ENCODE data around the gene EBLN2.

The EBLN2 gene

GRCh38 chr3:73073091-73073707 is 11.7 kb downstream of the EBLN2 start:
- no peaks in the 10 kb centered on the region for H3K36me3 Mint-ChIP-seq
- H3K27me3 Mint-ChIP-seq = no peaks in the 10 kb centered on the region
- no peak overlapping the region for H3K27ac Mint-ChIP-seq
- H3K4me3 Mint-ChIP-seq = no peak overlapping the region
- no peak for ATAC-seq
- no peaks in the 10 kb centered on the region for H3K4me1 Mint-ChIP-seq
- no peaks in the 10 kb centered on the region for H3K9me3 Mint-ChIP-seq

DNA sequence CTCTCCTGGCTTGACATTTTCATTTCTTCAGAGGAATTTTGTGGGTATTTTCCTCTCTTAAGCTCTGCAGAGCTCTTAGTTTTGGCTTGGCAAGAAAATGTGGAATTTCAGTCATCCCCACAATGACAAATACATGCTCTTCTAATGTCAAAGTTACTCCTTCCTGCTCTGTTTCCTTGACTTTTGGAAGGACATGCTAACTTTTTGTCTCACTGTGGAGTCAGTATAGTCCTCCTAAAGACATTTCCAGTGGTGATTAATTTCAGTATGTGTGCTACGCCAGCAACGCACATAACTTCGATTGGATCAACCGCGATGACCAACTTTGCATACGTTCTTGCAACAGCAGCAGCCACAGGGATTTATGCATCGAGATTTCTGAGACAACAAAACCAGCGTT is 13.3 kb downstream of the EBLN2 start:
- H3K36me3 Mint-ChIP-seq = no peaks in the 10 kb centered on the region

GRCh38 chr3:73080216-73080966 is 18.9 kb downstream of the EBLN2 start:
- Mint-ChIP-seq H3K27ac (no peak overlapping the region), H3K27me3 (no peaks in the 10 kb centered on the region), H3K4me3 (no peak overlapping the region), H3K9me3 (no peaks in the 10 kb centered on the region), H3K36me3 (no peaks in the 10 kb centered on the region), H3K4me1 (no peaks in the 10 kb centered on the region)
- ATAC-seq = no peak

More for the DNA sequence above, 13.3 kb downstream of the EBLN2 start:
- Mint-ChIP-seq H3K4me3 (no peak overlapping the region), H3K4me1 (no peaks in the 10 kb centered on the region), H3K27ac (no peak overlapping the region), H3K27me3 (no peaks in the 10 kb centered on the region), H3K9me3 (no peaks in the 10 kb centered on the region)
- ATAC-seq = no peak

DNA sequence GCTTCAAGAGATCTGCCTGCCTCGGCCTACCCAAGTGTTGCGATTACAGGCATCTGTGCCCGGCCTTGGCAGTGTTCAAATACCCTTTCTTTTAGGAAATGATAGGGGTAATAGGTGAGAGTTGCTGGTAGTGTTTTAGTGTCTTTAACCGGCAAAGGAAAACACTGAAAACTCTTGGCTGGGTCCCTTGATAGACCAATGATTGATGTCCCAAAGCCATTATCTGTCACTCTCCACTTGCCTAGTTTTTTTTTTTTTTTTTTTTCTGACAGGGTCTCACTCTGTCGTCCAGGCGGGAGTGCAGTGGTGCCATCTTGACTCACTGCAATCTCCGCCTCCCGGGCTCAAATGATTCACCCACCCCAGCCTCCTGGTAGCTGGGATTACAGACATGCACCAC is 19.7 kb downstream of the EBLN2 start:
- H3K4me1 Mint-ChIP-seq = peaks cover 3% of the 10 kb centered on the region
- no peak for ATAC-seq
- no peaks in the 10 kb centered on the region for H3K36me3 Mint-ChIP-seq
- no peak overlapping the region for H3K4me3 Mint-ChIP-seq
- H3K9me3 Mint-ChIP-seq = no peaks in the 10 kb centered on the region
- no peak overlapping the region for H3K27ac Mint-ChIP-seq
- no peaks in the 10 kb centered on the region for H3K27me3 Mint-ChIP-seq

GRCh38 chr3:73084170-73084569 is 22.7 kb downstream of the EBLN2 start:
- Mint-ChIP-seq H3K27me3 (no peaks in the 10 kb centered on the region), H3K4me1 (peaks cover 6% of the 10 kb centered on the region), H3K27ac (no peak overlapping the region), H3K36me3 (no peaks in the 10 kb centered on the region), H3K4me3 (no peak overlapping the region), H3K9me3 (no peaks in the 10 kb centered on the region)
- ATAC-seq = no peak

DNA sequence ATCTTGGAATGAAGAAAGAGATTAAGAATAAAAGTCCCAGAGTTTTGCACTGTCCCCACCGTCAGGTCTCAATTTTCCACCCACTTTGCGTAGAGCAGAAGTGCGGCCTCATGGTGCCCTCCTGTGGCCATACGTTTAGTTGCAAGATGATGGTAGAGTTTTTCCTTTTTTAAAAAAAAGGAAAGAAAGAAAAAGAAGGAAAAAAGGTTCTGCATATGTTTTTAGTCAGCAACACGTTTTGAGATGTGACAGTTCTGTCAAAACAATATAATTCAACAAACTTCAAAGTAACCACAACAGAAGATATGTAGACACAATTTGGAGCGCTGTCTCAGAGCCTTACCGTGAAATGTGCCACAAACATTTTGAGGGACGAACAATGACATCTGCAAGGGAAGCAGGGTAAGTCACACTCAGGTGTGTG is 24.6 kb downstream of the EBLN2 start:
- Mint-ChIP-seq H3K4me3 (no peak overlapping the region), H3K27ac (no peak overlapping the region), H3K9me3 (no peaks in the 10 kb centered on the region), H3K4me1 (peaks cover 6% of the 10 kb centered on the region), H3K36me3 (no peaks in the 10 kb centered on the region), H3K27me3 (no peaks in the 10 kb centered on the region)
- ATAC-seq = no peak

DNA sequence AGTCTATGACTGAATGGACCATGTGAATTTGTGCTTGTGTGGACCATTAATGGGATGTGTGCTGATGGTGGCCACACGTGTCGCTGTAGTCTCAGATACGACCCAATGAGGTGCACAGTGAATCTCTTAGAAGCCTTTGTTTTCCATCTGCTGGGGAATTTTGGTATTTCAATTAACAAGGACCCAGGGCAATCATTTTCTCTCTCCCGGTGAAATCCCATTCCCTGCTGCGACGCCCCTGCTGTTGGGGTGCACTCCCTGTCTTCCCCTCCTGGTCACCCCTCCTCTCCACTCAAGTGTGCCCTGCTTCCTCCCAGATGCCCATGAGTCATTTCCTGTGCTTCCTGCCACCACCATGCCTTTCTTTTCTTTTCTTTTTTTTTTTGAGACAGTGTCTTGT is 32.7 kb downstream of the EBLN2 start:
- Mint-ChIP-seq H3K27ac (no peak overlapping the region), H3K4me1 (peaks cover 7% of the 10 kb centered on the region), H3K9me3 (no peaks in the 10 kb centered on the region), H3K4me3 (peak overlapping the region; percentile 0), H3K36me3 (no peaks in the 10 kb centered on the region), H3K27me3 (peaks cover 30% of the 10 kb centered on the region)
- ATAC-seq = no peak

- ATAC-seq = no peak
- peaks cover 7% of the 10 kb centered on the region for H3K4me1 Mint-ChIP-seq
Measured at GRCh38 chr3:73094951-73095350, 33.5 kb downstream of the EBLN2 start.

GRCh38 chr3:73096169-73096568 is 34.7 kb downstream of the EBLN2 start:
- Mint-ChIP-seq H3K27me3 (peaks cover 30% of the 10 kb centered on the region), H3K4me1 (peaks cover 7% of the 10 kb centered on the region)

More at GRCh38 chr3:73094951-73095350, 33.5 kb downstream of the EBLN2 start:
- Mint-ChIP-seq H3K4me3 (no peak overlapping the region), H3K27me3 (peaks cover 30% of the 10 kb centered on the region), H3K9me3 (no peaks in the 10 kb centered on the region), H3K27ac (no peak overlapping the region), H3K36me3 (no peaks in the 10 kb centered on the region)

GRCh38 chr3:73098026-73098425 is 36.6 kb downstream of the EBLN2 start:
- Mint-ChIP-seq H3K4me3 (no peak overlapping the region), H3K36me3 (no peaks in the 10 kb centered on the region), H3K4me1 (peaks cover 7% of the 10 kb centered on the region), H3K27ac (no peak overlapping the region), H3K27me3 (peaks cover 30% of the 10 kb centered on the region), H3K9me3 (no peaks in the 10 kb centered on the region)
- ATAC-seq = no peak

More at GRCh38 chr3:73096169-73096568, 34.7 kb downstream of the EBLN2 start:
- H3K4me3 Mint-ChIP-seq = no peak overlapping the region
- H3K27ac Mint-ChIP-seq = no peak overlapping the region
- H3K36me3 Mint-ChIP-seq = no peaks in the 10 kb centered on the region
- ATAC-seq = no peak
- H3K9me3 Mint-ChIP-seq = no peaks in the 10 kb centered on the region

DNA sequence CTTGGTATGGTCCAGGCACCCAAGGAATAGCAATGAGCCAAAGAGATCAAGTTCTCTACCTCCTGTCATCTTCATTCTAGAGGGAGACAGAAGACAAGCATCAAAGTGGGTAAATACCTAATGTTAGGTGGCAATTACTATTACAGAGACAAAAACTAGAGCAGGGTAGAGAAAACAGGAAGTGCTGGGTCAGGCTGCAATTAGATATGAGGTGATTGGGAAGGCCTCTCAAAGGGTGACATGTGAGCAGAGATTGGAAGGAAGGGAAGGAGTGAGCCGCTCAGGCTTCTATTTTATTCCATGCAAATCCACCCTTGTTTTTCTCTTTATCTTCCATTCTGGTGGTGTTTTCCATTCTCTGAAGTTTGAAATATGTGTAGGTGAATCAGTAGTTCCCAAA is 37.4 kb downstream of the EBLN2 start:
- H3K4me1 Mint-ChIP-seq = peaks cover 7% of the 10 kb centered on the region

DNA sequence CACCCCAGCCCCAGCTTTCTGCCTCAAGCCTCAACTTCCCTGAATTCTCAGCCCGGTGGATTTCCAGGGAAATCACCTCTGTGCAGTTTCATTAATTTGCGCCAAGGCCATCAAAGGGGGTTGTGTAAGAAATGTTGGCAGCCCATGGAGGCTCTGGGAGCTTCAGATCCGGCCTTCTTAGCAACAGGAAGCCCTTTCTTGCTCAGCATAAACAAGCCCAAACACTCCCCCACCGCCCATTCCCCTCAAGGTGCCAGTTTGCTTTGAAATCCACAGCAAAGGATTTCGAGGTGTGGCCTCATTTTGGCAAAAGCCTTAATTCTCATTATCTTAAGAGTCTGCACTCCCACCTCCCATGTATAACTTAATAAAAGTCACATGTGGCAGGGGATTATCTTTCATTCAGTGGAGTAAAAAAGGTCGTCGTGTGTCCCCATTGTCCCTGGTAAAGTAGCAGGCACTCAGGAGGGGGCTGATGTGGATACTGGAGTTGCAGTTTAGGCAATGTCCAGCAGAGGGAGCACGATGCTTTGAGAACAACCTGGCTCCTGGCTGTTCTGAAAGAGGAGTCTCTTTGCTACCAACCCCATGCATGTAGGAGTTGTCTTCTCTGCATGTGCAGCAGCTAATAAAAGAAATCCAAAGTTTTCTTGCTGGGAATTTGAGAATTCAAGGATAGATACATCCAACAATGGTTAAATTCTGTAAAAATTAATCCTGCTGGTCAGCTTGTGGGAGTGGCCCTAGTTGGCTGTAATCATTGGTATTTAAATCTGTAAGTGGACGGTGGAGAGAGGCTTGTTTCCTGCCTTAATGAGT is 39.5 kb downstream of the EBLN2 start:
- ATAC-seq = peak; percentile 69
- H3K9me3 Mint-ChIP-seq = no peaks in the 10 kb centered on the region
- peaks cover 27% of the 10 kb centered on the region for H3K27me3 Mint-ChIP-seq
- no peak overlapping the region for H3K27ac Mint-ChIP-seq
- no peaks in the 10 kb centered on the region for H3K36me3 Mint-ChIP-seq
- H3K4me3 Mint-ChIP-seq = no peak overlapping the region
- no peaks in the 10 kb centered on the region for H3K4me1 Mint-ChIP-seq

More for the DNA sequence above, 37.4 kb downstream of the EBLN2 start:
- no peaks in the 10 kb centered on the region for H3K9me3 Mint-ChIP-seq
- no peak for ATAC-seq
- no peaks in the 10 kb centered on the region for H3K36me3 Mint-ChIP-seq
- H3K4me3 Mint-ChIP-seq = no peak overlapping the region
- H3K27ac Mint-ChIP-seq = no peak overlapping the region
- peaks cover 33% of the 10 kb centered on the region for H3K27me3 Mint-ChIP-seq

DNA sequence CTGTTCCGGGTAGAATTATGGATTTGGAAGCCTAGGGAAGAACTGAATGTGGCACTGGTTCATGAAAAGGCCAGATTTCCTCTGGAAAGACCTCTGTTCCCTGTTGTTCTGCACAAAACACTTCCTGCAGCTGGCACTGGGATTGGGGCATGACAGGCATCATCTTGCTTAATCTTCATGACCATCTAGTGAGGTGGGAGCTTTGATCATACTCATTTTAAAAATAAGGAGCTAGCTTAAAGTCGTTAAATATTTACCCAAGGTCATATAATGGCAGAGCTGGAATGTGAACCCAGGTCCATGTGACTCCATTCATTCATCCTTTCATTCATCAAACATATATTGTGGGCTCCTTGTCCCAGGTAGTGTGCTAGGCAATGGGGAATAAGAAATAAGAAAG is 40.4 kb downstream of the EBLN2 start:
- Mint-ChIP-seq H3K36me3 (no peaks in the 10 kb centered on the region), H3K4me3 (no peak overlapping the region), H3K27me3 (peaks cover 18% of the 10 kb centered on the region), H3K9me3 (no peaks in the 10 kb centered on the region), H3K27ac (no peak overlapping the region), H3K4me1 (no peaks in the 10 kb centered on the region)
- ATAC-seq = no peak

- Mint-ChIP-seq H3K36me3 (no peaks in the 10 kb centered on the region), H3K9me3 (no peaks in the 10 kb centered on the region), H3K4me1 (no peaks in the 10 kb centered on the region), H3K4me3 (no peak overlapping the region), H3K27me3 (peaks cover 30% of the 10 kb centered on the region), H3K27ac (no peak overlapping the region)
- no peak for ATAC-seq
Measured at GRCh38 chr3:73107215-73107614, 45.8 kb downstream of the EBLN2 start.

GRCh38 chr3:73107676-73108187 is 46.3 kb downstream of the EBLN2 start:
- ATAC-seq = no peak
- H3K9me3 Mint-ChIP-seq = no peaks in the 10 kb centered on the region
- H3K4me1 Mint-ChIP-seq = no peaks in the 10 kb centered on the region
- no peaks in the 10 kb centered on the region for H3K36me3 Mint-ChIP-seq
- no peak overlapping the region for H3K4me3 Mint-ChIP-seq
- H3K27me3 Mint-ChIP-seq = peaks cover 30% of the 10 kb centered on the region
- no peak overlapping the region for H3K27ac Mint-ChIP-seq
